Gastroesophageal sphincter (tissue), 3 donors: ENCODE data around the gene CTSF.

Experiments used
- EP300 ChIP-seq: sonication (generic); formaldehyde crosslinking; IDR thresholded peaks from one replicate; pipeline ENCODE4 v1.6.1; 2017; ENCODE audit warnings: antibody characterized with exemption, mild to moderate bottlenecking
- POLR2AphosphoS5 ChIP-seq: sonication (generic); formaldehyde crosslinking; IDR thresholded peaks from one replicate; pipeline ENCODE4 v1.6.1; 2017; ENCODE audit warnings: antibody characterized with exemption
- TF ChIP-seq, protein P1 (sequence below), 4 experiments: fragments of 200-600 bp in 2 of 4; fragments of 450-650 bp in 2 of 4; sonication (generic) in 1 of 4; IDR thresholded peaks; one replicate each; pipeline ENCODE4 v1.5.1; 2017 to 2019; ENCODE audit warnings: antibody characterized with exemption in 4 of 4, mild to moderate bottlenecking in 2 of 4, moderate library complexity in 2 of 4

DNA sequence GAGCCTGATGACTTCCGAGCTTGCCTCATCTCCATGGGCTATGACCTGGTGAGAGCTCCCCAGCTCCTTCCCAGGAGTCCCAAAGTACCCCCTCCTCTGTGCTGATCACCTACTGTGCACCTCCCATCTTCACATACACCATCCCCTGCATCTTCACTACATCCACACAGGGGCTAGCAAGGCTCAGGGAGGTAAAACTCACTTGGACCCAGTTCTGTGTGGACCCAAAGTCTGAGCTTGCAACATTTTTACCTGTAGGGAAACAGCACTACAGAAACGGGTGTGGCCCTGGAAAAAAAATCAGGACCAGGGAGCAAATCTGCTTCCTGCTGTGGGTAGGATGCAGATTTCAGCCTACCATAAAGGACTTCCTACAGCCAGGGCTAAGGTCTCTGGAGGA lies 6.1 kb downstream of the CTSF start:
- no peak for TF ChIP-seq POLR2AphosphoS5
- TF ChIP-seq EP300, result no peak
- TF ChIP-seq, protein P1, sequence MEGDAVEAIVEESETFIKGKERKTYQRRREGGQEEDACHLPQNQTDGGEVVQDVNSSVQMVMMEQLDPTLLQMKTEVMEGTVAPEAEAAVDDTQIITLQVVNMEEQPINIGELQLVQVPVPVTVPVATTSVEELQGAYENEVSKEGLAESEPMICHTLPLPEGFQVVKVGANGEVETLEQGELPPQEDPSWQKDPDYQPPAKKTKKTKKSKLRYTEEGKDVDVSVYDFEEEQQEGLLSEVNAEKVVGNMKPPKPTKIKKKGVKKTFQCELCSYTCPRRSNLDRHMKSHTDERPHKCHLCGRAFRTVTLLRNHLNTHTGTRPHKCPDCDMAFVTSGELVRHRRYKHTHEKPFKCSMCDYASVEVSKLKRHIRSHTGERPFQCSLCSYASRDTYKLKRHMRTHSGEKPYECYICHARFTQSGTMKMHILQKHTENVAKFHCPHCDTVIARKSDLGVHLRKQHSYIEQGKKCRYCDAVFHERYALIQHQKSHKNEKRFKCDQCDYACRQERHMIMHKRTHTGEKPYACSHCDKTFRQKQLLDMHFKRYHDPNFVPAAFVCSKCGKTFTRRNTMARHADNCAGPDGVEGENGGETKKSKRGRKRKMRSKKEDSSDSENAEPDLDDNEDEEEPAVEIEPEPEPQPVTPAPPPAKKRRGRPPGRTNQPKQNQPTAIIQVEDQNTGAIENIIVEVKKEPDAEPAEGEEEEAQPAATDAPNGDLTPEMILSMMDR (IDR thresholded peaks at IDR 0.05), result no peak
